SK-N-SH treated with all-trans-retinoic acid at 6 μM for 48 hours (cell line): ENCODE measurements around the gene CDH4.

Source experiments
- BACH2 ChIP-seq: fragments of 250-450 bp; sonication (Bioruptor Pico); IDR thresholded peaks from 2 replicates; pipeline ENCODE4 v1.9.0; 2021; ENCODE audit warnings: mild to moderate bottlenecking, borderline replicate concordance
- CREB5 ChIP-seq: fragments of 250-450 bp; sonication (Bioruptor Pico); IDR thresholded peaks from 2 replicates; pipeline ENCODE4 v1.5.1; 2020; ENCODE audit warnings: low read depth, mild to moderate bottlenecking, moderate library complexity
- OSR1 ChIP-seq: fragments of 250-450 bp; sonication (Bioruptor Pico); IDR thresholded peaks from 2 replicates; pipeline ENCODE4 v1.8.0; 2022; ENCODE audit warnings: moderate library complexity, mild to moderate bottlenecking, inconsistent platforms
- SNAI2 ChIP-seq: fragments of 250-450 bp; sonication (Bioruptor Pico); IDR thresholded peaks from 2 replicates; pipeline ENCODE4 v1.5.0; 2020; ENCODE audit warnings: mild to moderate bottlenecking, moderate library complexity
- TOX ChIP-seq: fragments of 250-450 bp; sonication (Bioruptor Pico); IDR thresholded peaks from 2 replicates; pipeline ENCODE4 v1.8.0; 2021; ENCODE audit warnings: mild to moderate bottlenecking, moderate library complexity, borderline replicate concordance
- TSHZ2 ChIP-seq: fragments of 250-450 bp; sonication (Bioruptor Pico); IDR thresholded peaks from 2 replicates; pipeline ENCODE4 v1.5.0; 2020; ENCODE audit warnings: mild to moderate bottlenecking, moderate library complexity

GRCh38 chr20:61514805-61515505 lies 262.9 kb downstream of the CDH4 start:
- no peak for TF ChIP-seq TSHZ2 (CRISPR knock-in tag)
- no peak for TF ChIP-seq TOX (CRISPR knock-in tag)
- no peak for TF ChIP-seq BACH2 (CRISPR knock-in tag)
- TF ChIP-seq SNAI2 (CRISPR knock-in tag), result no peak
- no peak for TF ChIP-seq OSR1 (CRISPR knock-in tag)
- no peak for TF ChIP-seq CREB5 (CRISPR knock-in tag)
